HG03565 (cell line): ENCODE results near the gene HSPA14.
A peak's percentile ranks its signal among the peaks of the same experiment; 100 is the strongest.
"Not testable (repeated sequence)": the region's sequence is repeated elsewhere in the genome, so short reads cannot be mapped to it uniquely, and the experiment has no call there.

Experiments
- ATAC-seq: cut with Tn5 transposase; IDR thresholded peaks from one replicate; pipeline ENCODE4 v1.9.1; 2021; ENCODE audit warnings: mild to moderate bottlenecking, moderate library complexity; ENCODE audit not compliant: unreplicated experiment

HSPA14 gene

GRCh38 chr10:14879124-14879927 lies 41.2 kb downstream of the HSPA14 start:
- ATAC-seq, result peak; percentile 2

GRCh38 chr10:14879928-14880193 lies 41.8 kb downstream of the HSPA14 start:
- ATAC-seq, result no peak

DNA sequence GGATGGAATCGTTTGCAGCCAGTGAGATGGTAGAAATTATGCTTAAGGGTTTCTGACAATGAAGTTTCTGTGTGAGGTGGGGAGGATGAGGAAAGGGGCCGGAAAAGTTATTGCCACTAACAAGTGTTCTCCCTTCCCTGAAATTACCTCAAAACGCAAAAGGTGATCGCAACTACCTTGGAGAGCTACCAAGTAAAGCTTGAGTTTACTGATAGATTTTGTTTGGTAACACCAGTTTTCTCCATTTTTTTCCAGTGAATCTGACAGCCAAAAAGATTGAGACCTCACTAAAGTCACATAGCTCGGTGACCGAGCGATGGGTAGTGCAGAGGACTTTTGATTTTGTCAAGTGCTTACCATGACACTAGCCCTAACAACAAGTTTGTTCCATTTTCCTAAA lies 42.1 kb downstream of the HSPA14 start:
- ATAC-seq, result no peak

- ATAC-seq, result no peak
Measured at GRCh38 chr10:14884082-14884481, 46.0 kb downstream of the HSPA14 start.

DNA sequence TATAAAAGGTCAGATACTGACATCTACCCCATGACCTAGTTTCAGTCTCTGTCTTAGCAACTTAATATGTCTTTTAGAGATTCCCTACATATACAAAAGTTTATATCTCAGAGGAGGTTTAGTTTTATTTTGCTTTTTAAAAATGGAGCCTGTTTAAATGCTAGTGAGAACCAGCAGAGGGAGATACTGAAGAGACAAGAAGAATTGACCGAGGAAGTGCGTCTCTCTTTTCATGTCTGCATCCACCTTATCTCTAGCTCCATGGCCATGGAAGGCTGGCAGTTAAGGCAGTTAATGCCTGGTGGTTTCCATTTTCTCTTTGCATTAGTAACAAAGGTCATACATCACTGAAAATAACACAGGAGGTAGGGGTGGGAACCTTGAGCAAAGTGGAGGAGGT lies 51.2 kb downstream of the HSPA14 start:
- no peak for ATAC-seq

- ATAC-seq, result no peak
Measured at GRCh38 chr10:14891151-14891550, 53.0 kb downstream of the HSPA14 start.

DNA sequence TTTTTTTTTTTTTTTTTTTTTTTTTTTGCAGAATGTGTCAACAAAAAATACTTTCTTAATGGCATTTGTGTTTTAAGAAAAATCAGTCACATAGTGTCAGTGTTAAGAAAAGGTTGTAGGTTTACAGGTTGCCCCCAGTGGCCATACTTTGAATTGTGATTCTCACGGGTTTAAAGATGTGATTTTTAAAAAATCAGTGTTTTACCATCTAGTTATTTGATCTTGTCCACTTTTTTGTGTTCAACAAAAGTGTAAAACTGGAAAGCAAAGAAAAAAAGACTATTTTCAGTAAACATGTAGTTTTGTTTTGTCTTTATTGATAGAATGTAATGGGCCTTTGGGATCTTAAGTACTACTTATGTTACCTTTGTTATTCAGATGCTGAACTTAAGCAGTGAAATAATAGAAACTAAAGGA lies 66.2 kb downstream of the HSPA14 start:
- ATAC-seq, result peak; percentile 45

DNA sequence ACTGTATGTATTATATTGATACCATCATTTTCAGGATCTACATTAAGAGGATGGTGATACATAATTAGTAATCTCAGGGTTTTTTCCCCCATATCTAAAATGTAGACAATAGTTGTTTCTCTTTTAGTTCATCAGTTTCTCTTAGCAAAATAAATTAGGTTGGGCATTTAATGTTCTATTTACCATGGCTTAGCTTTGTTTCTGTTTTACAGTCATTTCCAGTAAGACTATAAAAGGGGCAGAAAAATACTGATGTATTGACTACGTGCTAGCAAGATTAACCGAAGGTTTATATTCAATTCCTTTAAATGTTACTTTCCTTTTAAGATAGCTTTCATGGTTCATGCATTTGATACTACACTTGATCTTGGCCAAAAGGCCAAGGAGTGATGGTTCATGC lies 66.8 kb downstream of the HSPA14 start:
- ATAC-seq, result no peak

DNA sequence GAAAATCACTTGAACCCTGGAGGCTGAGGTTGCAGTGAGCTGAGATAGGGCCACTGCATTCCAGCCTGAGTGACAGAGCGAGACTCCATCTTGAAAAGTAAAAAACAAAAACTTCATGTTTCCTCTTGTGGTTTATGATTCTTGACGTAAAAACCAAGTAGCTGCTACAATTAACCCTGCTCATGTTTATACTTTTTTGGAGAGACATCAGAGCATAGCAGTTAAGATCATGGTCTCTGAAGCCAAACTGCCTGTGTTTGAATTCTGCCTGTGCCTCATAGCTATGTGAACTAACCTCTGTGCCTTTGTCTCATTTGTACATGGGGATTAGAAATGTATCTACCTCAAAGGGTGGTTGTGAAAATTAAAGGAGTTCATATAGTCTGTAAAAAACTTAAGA lies 67.8 kb downstream of the HSPA14 start:
- ATAC-seq, result no peak

DNA sequence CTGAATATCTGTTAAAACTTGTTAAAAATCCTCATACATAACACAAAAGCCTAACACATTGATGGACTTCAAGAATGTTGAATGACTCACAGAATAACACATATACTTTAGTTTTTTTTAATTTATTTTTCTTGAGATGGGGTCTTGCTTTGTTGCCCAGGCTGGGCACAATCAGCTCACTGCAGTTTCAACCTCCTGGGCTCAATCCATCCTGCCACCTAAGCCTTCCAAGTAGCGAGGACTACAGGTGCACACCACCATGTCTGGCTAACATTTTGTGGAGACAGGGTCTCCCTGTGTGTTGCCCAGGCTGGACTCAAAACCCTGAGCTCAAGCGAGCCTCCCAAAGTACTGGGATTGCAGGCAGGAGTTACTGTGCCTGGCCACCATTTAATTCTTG lies 68.7 kb downstream of the HSPA14 start:
- no peak for ATAC-seq

GRCh38 chr10:14907591-14907990 lies 69.5 kb downstream of the HSPA14 start:
- ATAC-seq, result not testable (repeated sequence)

DNA sequence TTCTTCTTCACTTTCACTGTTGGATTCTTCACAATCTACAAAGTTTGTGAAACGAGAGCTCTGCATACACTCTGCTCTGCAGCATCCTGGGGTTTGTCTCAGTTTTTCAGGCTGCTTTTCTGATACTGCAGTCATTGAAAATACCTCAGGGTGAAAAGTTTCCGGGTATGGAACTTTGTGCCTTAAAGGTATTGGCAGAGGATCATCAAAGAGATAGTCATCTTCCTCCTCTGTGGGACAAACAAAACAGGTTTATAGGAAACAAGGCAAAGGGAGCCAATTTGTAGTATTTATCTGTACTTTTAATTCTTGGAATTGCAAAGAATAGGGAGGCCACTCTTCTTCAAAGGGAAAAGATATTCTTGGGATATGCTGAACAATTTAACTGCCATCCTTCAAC lies 71.0 kb downstream of the HSPA14 start:
- no peak for ATAC-seq

- ATAC-seq, result no peak
Measured at GRCh38 chr10:14910953-14911352, 72.8 kb downstream of the HSPA14 start.

DNA sequence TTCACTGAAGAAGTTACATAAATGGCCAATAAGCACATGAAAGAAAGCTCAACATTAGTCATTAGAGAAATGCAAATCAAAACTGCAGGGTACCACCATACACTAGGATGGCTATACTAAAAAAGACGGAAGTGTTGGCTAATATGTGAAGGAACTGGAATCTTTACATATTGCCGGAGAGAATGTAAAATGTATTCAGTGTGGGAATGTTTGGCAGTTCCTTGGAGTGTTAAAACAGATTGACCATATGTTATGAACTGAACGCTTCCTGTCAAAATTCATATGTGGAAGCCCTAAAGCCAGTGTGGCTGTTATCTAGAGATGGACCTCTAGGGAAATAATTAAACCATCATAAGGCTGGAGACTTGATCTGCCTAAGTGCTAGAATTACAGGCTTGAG lies 73.7 kb downstream of the HSPA14 start:
- no peak for ATAC-seq

DNA sequence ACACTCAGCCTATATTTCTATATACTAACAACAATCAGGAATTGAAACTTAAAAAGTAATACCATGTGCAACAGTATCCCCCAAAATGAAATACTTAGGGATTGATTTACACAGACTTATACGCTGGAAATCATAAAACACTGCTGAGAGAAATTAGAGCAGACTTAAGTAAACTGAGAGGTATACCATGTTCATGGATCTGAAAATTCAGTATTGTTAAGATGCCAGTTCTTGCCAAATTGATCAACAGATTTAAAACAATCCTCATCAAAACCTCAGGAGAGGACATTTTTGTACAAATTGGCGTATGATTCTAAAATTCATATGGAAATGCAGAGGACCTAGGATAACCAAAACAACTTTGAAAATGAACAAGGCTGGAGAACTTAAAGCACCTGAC lies 78.5 kb downstream of the HSPA14 start:
- no peak for ATAC-seq

DNA sequence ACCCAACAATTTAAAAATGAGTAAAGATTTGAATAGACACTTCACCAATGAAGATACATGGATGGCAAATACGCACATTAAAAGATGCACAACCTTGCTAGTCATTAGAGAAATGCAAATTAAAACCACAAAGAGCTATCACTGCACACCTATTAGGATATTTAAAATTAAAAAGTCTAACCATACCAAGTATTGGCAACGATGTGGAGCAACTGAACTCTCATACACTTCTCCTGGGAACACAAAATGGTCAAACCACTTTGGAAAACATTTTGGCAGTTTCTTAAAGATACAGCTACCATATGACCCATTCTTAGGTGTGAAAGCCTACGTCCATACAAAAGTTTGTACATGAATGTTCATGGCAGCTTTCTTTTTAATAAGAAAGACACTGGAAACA lies 79.7 kb downstream of the HSPA14 start:
- no peak for ATAC-seq

- no peak for ATAC-seq
Measured at GRCh38 chr10:14918964-14919363, 80.9 kb downstream of the HSPA14 start.
